Hematopoietic multipotent progenitor cell (in vitro differentiated cells): Measurements from ENCODE around the gene NT5C1A. TPM values are rescaled to one million over a fixed set of nuclear protein-coding genes. Genes with fewer than 3 reads are reported as not detected.

Experiments
- DNase-seq, 3 donors: peaks; one replicate each; pipeline ENCODE4 v3.0.0-alpha.2; 2011 to 2015; ENCODE audit warnings: low read depth in 2 of 3, low spot score in 2 of 3
- total RNA-seq: library from RNA; depleted of rRNA; stranded (reverse); fragments of >200 nt; gene quantifications from one replicate; pipeline ENCODE4 v1.2.3, GENCODE V29; 2012

Gene NT5C1A
- total RNA-seq, 1 donor, result not detected

DNA sequence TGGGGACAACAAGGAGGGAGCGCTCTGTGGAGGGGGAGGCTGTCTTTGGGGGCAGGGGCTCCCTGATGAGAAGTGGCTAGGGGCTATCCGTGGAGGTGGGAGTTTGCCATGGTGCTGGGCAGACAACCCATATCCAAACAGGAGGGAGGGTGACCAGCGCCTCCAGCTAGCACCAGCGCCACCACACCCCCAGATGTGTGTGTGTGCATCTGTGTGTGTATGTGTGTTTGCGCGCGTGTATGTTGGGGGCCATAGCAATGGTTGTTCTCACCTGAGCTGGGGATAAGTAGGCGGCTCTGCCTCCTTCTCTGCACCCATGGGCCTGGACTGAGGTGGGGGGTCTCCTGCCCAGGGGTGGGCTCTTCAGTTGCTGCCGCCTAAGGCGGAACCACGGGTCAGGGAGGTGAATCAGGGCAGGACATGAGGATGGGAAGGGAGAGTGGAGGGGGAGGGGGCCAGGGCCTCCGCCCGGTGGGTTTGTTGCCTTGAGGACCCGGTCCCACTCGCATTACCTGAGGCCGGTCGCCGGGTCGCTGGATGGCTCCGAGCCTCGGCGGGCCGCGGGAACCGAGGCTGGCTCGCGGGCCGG, 19.0 kb upstream of the NT5C1A start:
- DNase-seq, result no peak

DNA sequence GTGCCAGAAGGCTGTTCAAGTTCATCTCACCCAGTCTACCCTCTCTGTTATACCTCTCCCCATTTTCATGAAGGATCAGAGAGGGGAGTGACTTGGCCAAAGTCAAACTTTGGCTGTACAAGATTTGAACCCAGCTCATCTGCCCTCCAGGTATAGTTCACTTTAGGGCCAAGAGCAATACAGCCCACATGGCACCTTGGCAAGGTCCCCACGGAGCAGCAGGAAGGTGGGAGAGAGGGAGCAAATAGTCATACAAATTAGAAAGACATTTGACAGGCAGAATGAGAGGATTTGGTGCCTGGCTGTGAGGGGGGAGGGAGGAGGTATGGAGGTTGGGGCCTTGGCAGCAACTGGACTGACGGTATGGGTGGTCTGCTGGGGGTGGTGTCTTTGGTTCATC, 18.3 kb upstream of the NT5C1A start:
- DNase-seq, result no peak

DNA sequence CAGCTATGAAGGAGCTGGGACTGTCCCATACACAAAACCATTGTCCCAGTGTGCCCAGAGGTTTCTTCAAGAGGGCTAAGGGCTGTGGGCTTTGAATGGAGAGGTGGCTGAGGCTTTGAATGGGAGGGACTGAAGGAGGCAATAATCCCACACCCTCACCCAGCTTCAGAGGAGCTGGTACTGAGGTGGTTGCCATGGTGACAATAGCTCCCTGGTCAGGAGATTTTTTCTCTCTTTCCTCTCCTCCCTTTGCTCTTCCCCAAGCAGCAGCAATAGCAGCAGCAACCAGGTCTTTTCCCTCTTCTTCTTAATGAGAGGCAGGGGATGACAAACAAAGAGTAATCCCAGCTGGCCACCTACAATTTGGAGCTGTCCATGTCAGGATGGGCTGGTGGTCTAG, 17.7 kb upstream of the NT5C1A start:
- no peak for DNase-seq

DNA sequence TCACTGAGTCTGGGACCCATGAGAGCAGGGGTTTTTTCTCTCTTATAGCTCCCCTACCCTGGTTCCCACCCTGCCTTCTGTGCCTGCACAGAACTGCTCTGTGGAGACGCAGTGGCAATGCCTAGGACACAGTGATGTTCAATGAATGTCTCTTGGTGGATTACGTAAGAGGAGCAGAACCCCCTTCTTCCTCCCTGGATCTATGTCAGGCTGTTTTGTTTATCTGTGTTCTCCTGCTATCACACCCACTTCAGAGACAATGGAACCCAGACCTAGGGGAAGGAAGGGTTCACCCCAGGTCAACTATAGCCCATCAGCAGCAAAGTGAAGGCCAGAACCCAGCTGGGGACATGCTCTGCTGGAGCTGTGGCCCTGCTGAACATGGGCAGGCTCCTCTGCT, 17.3 kb upstream of the NT5C1A start:
- DNase-seq, result no peak

DNA sequence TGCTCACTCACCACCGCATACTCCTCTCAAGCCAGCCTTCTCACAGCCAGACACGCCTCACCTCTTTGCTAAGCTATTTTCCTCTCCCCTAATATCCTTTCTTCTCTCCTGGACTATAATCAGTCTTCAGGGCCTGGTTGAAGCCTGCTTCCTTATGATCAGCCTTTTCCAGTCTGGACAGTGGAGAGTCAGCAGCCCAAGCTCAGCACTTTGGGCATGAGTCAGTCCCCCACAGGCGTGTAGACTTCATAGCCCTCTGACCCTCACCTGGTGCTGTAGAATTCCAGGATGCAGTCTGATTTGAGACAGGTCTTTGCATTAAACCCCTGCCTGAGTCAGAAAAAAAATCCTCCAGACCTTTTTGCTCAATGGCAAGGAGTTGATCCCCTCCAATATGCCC, 16.8 kb upstream of the NT5C1A start:
- DNase-seq, result no peak

DNA sequence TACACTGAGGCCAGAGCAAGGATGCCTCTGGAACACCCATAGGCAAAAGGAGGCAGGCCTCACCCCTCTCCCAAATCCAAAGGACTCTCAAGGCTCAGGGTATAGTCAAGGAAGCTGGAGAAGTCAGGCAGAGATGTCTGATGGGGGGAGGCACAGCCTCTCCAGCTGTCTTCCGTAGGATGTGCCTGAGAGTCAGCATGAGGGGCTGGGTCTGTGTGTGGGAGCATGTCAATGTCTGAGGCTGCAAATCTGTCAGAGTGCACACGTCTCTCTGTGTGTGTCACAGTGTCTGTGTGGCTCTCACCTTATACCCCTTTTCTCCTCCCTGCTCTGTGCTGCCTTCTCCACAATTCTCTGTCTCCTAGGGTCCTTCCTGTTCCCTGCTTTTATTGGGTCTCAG, 15.3 kb upstream of the NT5C1A start:
- no peak for DNase-seq

DNA sequence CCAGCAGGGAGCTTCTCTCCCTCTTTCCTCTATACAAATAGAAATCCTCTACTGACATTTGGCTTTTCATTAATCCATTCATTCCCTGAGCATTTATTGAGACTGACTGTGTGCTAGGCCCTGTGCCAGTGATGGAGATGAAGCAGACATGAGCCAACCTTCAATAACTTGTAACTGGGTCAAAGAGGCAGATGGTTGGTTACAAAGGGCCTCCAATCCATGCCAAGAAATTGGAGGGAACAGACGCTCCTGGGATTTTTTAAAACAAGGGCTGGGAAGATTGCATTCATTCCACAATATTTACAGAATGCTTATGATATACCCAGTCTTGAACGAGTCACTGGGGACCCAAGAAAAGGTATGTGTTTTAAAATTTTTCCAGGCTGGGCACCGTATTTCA, 13.2 kb upstream of the NT5C1A start:
- no peak for DNase-seq

DNA sequence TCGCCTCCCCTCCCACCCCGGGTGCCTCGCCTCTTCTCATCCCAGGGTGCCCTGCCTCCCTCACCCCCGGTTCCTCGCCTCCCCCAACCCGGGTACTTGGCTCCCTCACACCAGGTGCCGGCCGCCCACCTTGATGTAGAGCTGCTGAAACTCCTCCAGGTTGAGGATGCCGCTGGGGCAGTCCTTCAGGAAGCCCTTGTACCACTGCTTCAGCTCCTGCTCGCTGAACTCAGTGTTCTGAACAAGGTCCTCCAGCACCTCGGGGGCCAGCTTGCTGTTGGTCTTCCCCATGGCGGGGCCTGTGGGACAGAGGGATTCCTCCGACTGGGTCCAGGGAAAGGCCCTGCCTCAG, 12.4 kb upstream of the NT5C1A start:
- DNase-seq, result no peak

DNA sequence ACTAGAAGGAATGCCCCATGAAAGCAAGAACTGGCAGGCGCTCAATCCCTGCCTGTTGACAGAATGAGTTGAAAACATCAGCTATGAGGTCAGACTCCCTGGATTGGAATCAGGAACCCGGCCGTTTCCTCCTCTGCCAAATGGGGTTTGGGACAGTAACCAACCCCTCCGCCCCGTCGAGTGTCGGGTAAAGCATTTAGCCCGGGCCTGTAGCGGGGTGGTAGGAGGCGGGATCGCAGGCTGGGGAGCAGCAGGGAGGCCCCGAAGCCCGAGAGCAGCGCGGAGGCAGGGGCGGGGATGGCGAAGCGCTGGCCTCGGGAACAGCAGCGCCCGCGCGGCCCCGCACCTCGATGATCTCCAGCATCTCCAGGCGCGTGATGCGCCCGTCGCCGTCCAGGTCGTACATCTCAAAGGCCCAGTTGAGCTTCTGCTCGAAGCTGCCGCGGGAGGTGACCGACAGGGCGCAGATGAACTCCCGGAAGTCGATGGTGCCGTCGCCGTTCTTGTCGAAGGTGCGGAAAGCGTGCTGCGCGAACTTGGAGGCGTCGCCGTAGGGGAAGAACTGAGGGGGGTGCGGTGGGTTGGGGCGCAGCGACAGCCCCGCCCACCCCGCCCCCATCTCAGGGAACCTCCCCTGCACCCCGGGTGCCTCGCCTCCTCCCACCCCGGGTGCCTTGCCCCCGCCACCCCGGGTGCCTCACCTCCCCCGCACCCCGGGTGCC, 11.8 kb upstream of the NT5C1A start:
- DNase-seq, result peak in 2 of 3 donors; percentile 28 to 38

DNA sequence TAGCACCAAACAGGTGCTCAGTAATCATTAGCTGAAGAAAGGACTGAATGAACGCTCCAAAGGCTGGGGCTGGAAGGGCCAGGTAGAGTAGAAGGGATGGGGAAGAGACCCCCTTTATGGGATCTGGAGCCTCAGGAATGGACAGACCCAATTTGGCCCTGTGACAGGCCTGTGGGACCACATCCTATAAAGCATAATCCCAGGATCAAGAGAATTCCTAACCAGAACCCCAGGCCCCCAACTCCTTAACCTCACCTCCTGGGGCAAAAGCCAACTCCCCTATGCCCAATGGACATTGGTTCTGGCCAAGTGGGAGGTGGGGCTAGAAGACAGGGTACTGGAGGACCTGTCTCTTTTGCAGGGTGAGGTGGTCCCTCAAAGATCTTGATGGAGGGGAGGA, 10.1 kb upstream of the NT5C1A start:
- no peak for DNase-seq

DNA sequence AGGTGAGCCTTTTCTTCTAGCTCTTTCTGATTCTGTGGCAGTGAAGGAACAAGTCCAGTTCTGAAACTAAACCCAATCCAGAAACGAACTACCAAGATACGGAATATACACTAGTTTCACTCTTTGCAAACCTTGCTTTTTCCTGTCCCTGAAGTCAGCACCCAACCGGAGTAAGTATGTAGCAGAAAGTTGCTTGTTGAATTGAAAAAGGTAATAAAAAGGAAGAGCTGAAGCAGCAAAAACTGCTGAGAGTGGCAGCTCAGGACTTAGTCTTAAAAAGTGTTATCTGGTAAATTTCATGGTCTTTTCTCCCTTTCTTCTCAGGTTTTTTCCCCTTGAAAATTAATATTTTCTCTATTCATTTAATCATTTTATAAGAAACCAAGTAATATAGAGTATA, 9.4 kb upstream of the NT5C1A start:
- DNase-seq, result no peak

DNA sequence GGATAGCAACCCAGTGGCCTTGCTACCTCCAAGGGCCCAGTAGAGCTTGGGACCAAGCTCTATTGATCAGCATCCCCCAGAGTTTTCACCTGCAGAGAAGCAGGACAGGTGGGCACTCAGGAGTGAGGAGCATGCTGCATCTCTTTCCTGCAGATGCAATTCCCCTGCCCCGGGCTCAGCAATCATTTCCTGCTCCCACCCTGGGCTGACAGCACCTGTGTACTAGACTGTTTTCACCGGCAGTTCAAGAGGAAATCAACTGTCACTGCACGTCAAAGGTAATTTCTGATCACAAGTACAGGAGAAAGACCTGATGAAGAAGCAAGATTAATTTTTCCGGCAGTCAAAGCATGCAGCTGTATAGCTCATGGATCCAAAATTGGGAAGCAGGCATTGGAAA, 8.8 kb upstream of the NT5C1A start:
- no peak for DNase-seq

DNA sequence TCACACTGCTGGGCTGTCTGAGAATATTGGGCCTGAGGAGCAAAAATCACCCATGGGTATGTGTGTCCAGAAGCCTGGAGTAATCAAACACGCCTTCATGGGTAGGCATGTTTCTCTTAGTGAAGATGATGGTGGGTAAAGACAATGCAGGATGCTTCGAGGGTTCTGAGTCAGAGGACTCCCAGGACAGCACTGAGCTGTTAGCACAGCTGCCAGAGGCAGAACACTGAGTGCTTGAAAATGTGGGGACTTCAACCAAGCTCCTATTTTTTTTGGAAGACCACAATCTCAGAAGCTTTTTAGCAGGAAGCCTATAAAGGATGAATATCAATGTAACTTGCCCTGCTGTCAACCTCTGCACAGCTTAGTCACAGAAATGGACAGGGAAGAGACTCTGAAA, 7.9 kb upstream of the NT5C1A start:
- DNase-seq, result no peak

DNA sequence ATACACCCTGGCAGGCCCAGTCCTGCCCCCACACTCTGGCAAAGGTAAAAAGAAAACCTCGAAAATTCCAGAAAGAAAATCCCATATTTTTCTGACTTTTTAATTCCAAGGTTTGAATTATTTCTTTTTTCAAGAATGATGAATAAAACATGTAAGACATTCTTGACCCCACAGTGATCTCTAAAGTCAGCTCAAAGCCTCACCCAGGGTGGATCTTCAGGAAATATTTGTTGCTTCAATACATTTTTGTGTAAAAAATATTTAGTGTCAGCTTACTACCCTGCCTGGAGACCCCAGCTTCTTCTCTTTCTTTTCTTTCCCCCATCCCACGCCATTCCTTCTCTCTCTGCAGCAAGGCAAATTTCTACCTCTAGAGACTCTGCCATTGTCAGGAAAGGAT, 7.0 kb upstream of the NT5C1A start:
- no peak for DNase-seq

DNA sequence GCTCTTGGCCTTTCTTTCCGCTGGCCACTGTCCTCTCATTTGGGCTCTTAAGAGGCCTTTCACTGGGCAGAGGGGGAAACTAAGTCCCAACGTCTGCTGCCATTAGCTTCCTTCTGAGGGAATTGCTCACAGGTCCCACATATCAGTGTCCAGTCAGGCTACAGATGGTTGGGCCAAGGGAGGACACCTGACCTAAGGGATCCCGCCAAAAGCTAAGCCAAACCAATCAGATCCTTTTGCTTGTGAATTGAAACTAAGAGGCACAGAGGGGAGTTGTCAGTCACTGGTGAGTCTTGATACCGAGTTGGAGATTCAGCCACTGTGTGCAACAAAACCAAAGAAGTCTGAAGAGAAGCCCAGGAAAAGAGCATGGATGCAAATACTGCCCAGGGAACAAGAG, 5.7 kb upstream of the NT5C1A start:
- no peak for DNase-seq

DNA sequence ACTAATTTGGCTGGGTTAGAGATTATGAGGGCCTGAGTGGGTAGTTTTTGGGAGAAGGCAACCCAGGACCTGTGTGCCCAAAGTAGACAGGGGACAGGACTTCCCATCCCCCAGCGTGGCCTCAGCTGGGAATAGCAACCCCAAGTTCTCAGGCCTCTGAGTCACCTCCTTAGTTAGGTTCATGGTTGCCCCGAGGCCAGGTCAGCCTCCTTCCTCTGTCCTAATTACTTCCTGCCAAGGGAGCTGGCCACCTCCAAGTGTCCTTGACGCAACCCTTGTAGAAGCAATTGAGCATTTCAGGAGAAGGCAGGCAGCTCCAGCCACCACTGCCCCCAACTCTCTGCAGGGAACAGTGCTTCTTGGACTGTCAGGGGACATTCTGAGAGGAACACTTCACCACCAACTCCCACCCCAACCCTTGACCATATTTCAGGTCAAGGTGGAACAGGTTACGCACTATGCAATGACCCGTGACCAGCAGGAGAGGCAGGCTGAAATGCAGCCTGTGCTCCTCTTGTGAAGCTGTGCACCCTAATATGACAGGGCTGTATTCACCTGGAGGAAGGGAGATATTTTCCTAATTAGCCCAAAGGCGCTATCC, 5.1 kb upstream of the NT5C1A start:
- no peak for DNase-seq

DNA sequence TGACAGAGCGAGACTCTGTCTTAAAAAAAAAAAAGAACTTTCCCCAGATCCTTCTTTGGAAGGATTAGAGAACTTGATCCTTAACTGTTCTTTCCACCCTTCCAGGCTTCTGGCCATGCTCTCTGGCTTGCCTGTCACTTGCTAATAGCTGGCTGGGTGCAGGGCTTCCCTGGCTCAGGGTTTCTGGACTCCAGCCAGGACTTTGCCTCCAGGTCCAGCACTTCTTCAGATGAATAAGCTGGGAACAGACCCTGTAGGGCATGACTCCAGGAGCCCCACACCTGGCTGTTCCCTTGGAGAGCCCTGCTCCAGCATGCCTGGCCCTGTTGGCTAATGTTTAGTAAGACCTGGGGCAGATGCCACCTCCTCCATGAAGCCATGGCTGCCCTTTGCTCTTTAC, 3.3 kb upstream of the NT5C1A start:
- no peak for DNase-seq

DNA sequence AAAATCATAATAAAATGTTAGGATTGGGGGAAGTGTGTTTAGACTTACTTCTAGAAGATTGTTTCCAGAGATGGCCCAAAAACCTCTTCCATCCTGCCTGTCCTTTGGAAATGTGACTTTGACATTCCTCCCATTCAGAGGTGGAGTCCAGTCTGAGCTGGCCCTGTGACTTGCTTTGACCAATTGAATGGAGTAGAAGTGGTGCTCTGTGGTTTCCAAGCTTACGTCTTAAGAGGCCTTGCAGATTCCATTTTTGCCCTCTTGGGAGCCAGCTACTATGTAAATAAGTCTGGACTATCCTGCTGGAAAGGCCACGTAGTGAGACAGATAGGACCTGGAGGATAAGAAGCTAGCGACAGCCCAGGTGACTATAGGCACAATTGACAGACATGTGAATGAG, 1.3 kb upstream of the NT5C1A start:
- DNase-seq, result no peak

DNA sequence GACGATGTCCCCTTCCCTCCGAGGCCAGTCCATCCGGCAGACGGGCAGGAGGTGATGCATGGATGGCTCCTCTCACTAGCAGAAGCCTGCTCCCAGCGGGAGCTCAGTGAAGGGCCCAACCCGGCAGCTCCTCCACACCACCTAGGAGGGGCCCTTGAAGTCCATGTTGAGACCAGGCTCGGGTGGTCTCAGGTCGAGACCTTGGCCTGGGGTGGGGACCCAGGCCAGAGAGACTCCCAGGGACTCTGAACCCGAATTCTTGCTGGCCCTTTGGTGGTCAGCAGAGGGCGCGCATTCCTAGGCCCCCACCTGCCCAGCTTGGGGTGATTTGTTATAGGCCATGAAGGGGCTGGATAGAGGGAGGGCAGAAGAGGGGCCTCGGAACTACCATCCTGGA, 642 bp upstream of the NT5C1A start:
- DNase-seq, result no peak

DNA sequence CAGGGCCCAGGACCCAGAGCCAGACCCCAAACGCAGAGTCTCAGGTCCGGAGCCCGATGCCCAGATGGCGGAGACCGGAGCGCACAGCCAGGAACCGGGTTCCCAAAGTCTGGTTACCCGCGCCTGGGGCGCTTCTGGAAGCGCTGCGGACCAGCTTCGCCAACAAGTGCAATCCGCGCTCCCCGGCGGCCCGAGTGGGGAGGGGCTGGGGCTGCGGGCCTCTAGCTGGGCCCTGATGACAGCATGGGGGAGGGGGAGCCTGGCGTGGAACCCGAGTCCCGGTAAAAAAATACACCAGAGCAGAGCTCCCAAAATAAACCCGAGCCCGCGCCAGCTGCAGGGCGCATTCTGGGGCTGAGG, 494 bp downstream of the NT5C1A start:
- no peak for DNase-seq

DNA sequence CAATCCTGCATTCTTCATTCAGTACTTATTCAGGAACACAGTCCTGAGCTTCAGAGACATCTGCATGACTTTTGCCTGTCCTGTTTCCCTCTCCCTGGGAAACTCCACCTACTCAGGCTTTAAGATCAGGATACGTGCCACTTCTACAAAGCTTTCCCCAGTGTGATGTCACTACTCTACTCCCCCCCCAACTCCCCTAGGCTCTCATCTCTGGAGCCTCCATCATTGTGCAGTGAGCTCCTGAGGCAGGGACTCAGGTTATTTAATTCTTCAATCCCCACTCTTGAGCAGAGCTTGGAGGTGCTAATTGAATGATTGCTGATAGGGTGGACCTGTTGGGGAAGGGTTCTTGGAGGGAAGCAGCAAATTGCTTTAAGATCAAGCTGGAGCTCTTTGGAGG, 1.2 kb downstream of the NT5C1A start:
- no peak for DNase-seq

DNA sequence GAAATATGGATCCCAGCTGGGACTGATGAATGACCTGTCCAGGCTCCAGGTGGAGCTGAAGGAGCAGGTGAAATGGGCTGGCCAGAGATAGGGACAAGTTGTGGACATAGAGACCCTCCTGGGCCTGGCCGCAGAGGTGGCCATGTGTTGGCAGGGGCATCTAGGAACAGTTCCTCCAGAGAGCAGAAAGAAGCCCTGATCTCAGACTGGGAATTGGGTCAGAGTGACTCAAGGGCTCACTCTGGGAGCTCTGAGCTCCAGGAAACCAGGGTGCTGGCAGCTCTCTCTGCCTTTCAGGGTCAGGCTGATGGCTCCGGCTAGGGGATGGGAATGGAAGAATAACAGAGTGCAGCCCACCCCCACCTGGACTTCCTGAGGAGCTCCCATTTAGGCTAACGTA, 3.0 kb downstream of the NT5C1A start:
- no peak for DNase-seq

DNA sequence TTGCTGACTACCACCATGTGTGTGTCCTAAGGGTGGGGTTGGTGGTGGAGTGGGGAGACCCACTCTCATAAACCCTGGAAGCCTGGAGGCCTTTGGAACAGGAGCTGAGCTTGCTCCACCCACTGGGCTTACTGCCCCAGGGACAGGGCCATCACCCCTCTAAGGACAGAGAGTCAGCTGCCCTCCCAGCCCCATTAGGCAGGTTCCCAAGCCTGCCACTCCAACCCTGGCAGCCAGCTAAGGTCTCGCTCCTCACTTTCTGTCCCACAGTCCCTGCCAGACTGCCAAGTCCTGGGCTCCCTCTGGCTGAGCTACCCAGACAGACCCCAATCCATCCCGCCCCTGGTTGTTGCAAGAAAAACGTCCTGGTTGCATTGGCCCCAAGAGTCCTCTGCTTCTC, 3.8 kb downstream of the NT5C1A start:
- no peak for DNase-seq
